Uterus (tissue), 4 donors: ENCODE measurements around the gene UBASH3B. TPM values are rescaled to one million over a fixed set of nuclear protein-coding genes. Genes with fewer than 3 reads are reported as not detected.

ENCODE experiments used
- DNase-seq, 2 donors: peaks; one replicate each; pipeline ENCODE4 v3.0.0-alpha.2; 2019 to 2020
- H3K27ac ChIP-seq, 2 donors: fragments of 200-600 bp; sonication (generic); 1 replicate in 1 of 2; 2 replicates in 1 of 2; pipeline ENCODE4 v1.5.1; 2016 to 2018
- H3K27me3 ChIP-seq, 2 donors: fragments of 200-600 bp; sonication (generic); one replicate each; pipeline ENCODE4 v1.5.1; 2018 to 2019; ENCODE audit warnings: control low read depth in 1 of 2
- H3K36me3 ChIP-seq, 2 donors: fragments of 200-600 bp; sonication (generic); one replicate each; pipeline ENCODE4 v1.5.1; 2019; ENCODE audit warnings: control low read depth in 1 of 2
- H3K4me1 ChIP-seq, 2 donors: fragments of 200-600 bp; sonication (generic); one replicate each; pipeline ENCODE4 v1.5.1; 2018 to 2019; ENCODE audit warnings: control low read depth in 1 of 2
- H3K4me3 ChIP-seq, 2 donors: fragments of 200-600 bp; sonication (generic); 1 replicate in 1 of 2; 2 replicates in 1 of 2; pipeline ENCODE4 v1.5.1; 2018 to 2019; ENCODE audit warnings: mild to moderate bottlenecking in 1 of 2
- H3K9me3 ChIP-seq, 2 donors: fragments of 200-600 bp; sonication (generic); one replicate each; pipeline ENCODE4 v1.5.1; 2019; ENCODE audit warnings: control low read depth in 1 of 2
- CTCF ChIP-seq, 4 experiments: fragments of 200-600 bp in 2 of 4; fragments of 450-650 bp in 2 of 4; sonication (generic) in 2 of 4; IDR thresholded peaks; one replicate each; pipeline ENCODE4 v1.5.1; 2016 to 2019; ENCODE audit warnings: antibody characterized with exemption in 4 of 4, mild to moderate bottlenecking in 2 of 4, moderate library complexity in 1 of 4
- POLR2A ChIP-seq, 2 donors: fragments of 450-650 bp; IDR thresholded peaks; one replicate each; pipeline ENCODE4 v1.6.1; 2016; ENCODE audit warnings: antibody characterized with exemption in 2 of 2, mild to moderate bottlenecking in 1 of 2, moderate library complexity in 1 of 2
- intact Hi-C: fragments of 100-400 bp; cut with DNase I; formaldehyde crosslinking; loops from one replicate; pipeline ENCODE4 v1.15.1; 2023; ENCODE audit warnings: low total_unique reads
- total RNA-seq, 4 donors: library from RNA; depleted of rRNA in 3 of 4; stranded (reverse); fragments of >200 nt in 3 of 4; gene quantifications; one replicate each; pipeline versions ENCODE4 v1.1.0 to v1.2.4, GENCODE V29; 2014 to 2023
- donor health status: DM: yes; HTN: yes; CAD: no.

UBASH3B gene
- total RNA-seq, 4 donors from 2014 or later = under 0.01 to 5.8 (median 2.0) TPM

- Histone ChIP-seq H3K4me1 (no peaks in the 10 kb centered on the region), H3K27me3 (no peaks in the 10 kb centered on the region), H3K27ac (no peak overlapping the region), H3K4me3 (no peak overlapping the region), H3K36me3 (no peaks in the 10 kb centered on the region), H3K9me3 (no peaks in the 10 kb centered on the region)
- no peak for DNase-seq
- intact Hi-C loops = no loop called here
- no peak for TF ChIP-seq POLR2A (IDR thresholded peaks at IDR 0.05)
- TF ChIP-seq CTCF (IDR thresholded peaks at IDR 0.05) = no peak
These were observed 194.6 kb downstream of the UBASH3B start for GRCh38 chr11:122850076-122850631.

GRCh38 chr11:122851366-122851966 is 195.9 kb downstream of the UBASH3B start:
- TF ChIP-seq CTCF (IDR thresholded peaks at IDR 0.05) (no peak), POLR2A (IDR thresholded peaks at IDR 0.05) (no peak)
- H3K27ac ChIP-seq = no peak overlapping the region
- no peaks in the 10 kb centered on the region for H3K4me1 ChIP-seq
- H3K27me3 ChIP-seq = no peaks in the 10 kb centered on the region
- H3K4me3 ChIP-seq = no peak overlapping the region
- no peak for DNase-seq
- no peaks in the 10 kb centered on the region for H3K36me3 ChIP-seq
- no peaks in the 10 kb centered on the region for H3K9me3 ChIP-seq
- intact Hi-C loops = no loop called here

- no peaks in the 10 kb centered on the region for H3K9me3 ChIP-seq
- no peak for DNase-seq
- H3K36me3 ChIP-seq = no peaks in the 10 kb centered on the region
- no peaks in the 10 kb centered on the region for H3K4me1 ChIP-seq
- intact Hi-C loops = no loop called here
- no peak overlapping the region for H3K27ac ChIP-seq
- no peak overlapping the region for H3K4me3 ChIP-seq
- H3K27me3 ChIP-seq = no peaks in the 10 kb centered on the region
- no peak for TF ChIP-seq CTCF (IDR thresholded peaks at IDR 0.05)
- TF ChIP-seq POLR2A (IDR thresholded peaks at IDR 0.05) = no peak
These were observed 196.7 kb downstream of the UBASH3B start for GRCh38 chr11:122852074-122852795.

GRCh38 chr11:122852796-122853160 is 197.3 kb downstream of the UBASH3B start:
- no peaks in the 10 kb centered on the region for H3K36me3 ChIP-seq
- no peak for TF ChIP-seq POLR2A (IDR thresholded peaks at IDR 0.05)
- TF ChIP-seq CTCF (IDR thresholded peaks at IDR 0.05) = no peak
- no peak overlapping the region for H3K4me3 ChIP-seq
- H3K4me1 ChIP-seq = no peaks in the 10 kb centered on the region
- no peak overlapping the region for H3K27ac ChIP-seq
- intact Hi-C loops = no loop called here
- no peaks in the 10 kb centered on the region for H3K27me3 ChIP-seq
- no peaks in the 10 kb centered on the region for H3K9me3 ChIP-seq
- no peak for DNase-seq

GRCh38 chr11:122853261-122853660 is 197.7 kb downstream of the UBASH3B start:
- Histone ChIP-seq H3K4me1 (no peaks in the 10 kb centered on the region), H3K4me3 (no peak overlapping the region), H3K27ac (no peak overlapping the region), H3K27me3 (no peaks in the 10 kb centered on the region), H3K9me3 (no peaks in the 10 kb centered on the region), H3K36me3 (no peaks in the 10 kb centered on the region)
- DNase-seq = no peak
- no peak for TF ChIP-seq POLR2A (IDR thresholded peaks at IDR 0.05)
- TF ChIP-seq CTCF (IDR thresholded peaks at IDR 0.05) = no peak
- intact Hi-C loops = no loop called here
